ENCODE data around the gene IFNLR1.

IFNLR1 gene

GRCh38 chr1:24206083-24206464 lies 19.0 kb upstream of the IFNLR1 start:
- no peak for DNase-seq (ENCODE audit: low spot score)
- FAIRE-seq, result no peak

- DNase-seq (ENCODE audit: low spot score), result no peak
- no peak for FAIRE-seq
Observed at GRCh38 chr1:24205345-24206082, 18.4 kb upstream of the IFNLR1 start.

GRCh38 chr1:24204116-24204515 lies 17.0 kb upstream of the IFNLR1 start:
- FAIRE-seq (no peak), DNase-seq (ENCODE audit: low spot score) (no peak)

GRCh38 chr1:24203404-24203803 lies 16.3 kb upstream of the IFNLR1 start:
- FAIRE-seq, result no peak
- no peak for DNase-seq (ENCODE audit: low spot score)

GRCh38 chr1:24202987-24203386 lies 15.9 kb upstream of the IFNLR1 start:
- no peak for DNase-seq (ENCODE audit: low spot score)
- FAIRE-seq, result no peak

GRCh38 chr1:24202556-24202955 lies 15.5 kb upstream of the IFNLR1 start:
- DNase-seq (ENCODE audit: low spot score) (no peak), FAIRE-seq (no peak)

GRCh38 chr1:24201941-24202440 lies 14.9 kb upstream of the IFNLR1 start:
- DNase-seq (ENCODE audit: low spot score) (peak; percentile 82), FAIRE-seq (peak; percentile 73)

- peak; percentile 11 for FAIRE-seq
Observed at GRCh38 chr1:24199291-24199900, 12.3 kb upstream of the IFNLR1 start.

GRCh38 chr1:24198766-24199165 lies 11.7 kb upstream of the IFNLR1 start:
- DNase-seq (ENCODE audit: low spot score), result peak; percentile 34
- FAIRE-seq, result no peak

More at GRCh38 chr1:24199291-24199900, 12.3 kb upstream of the IFNLR1 start:
- DNase-seq (ENCODE audit: low spot score), result peak; percentile 56

GRCh38 chr1:24195874-24196273 lies 8.8 kb upstream of the IFNLR1 start:
- DNase-seq (ENCODE audit: low spot score), result no peak
- FAIRE-seq, result no peak

- FAIRE-seq, result no peak
- DNase-seq (ENCODE audit: low spot score), result no peak
Observed at GRCh38 chr1:24195136-24195535, 8.0 kb upstream of the IFNLR1 start.

GRCh38 chr1:24193046-24193445 lies 6.0 kb upstream of the IFNLR1 start:
- no peak for FAIRE-seq
- no peak for DNase-seq (ENCODE audit: low spot score)

GRCh38 chr1:24191860-24192259 lies 4.8 kb upstream of the IFNLR1 start:
- peak; percentile 80 for FAIRE-seq
- peak; percentile 72 for DNase-seq (ENCODE audit: low spot score)

- DNase-seq (ENCODE audit: low spot score) (no peak), FAIRE-seq (no peak)
Observed at GRCh38 chr1:24190983-24191461, 3.9 kb upstream of the IFNLR1 start.

- DNase-seq (ENCODE audit: low spot score), result no peak
- FAIRE-seq, result no peak
Observed at GRCh38 chr1:24189528-24189927, 2.4 kb upstream of the IFNLR1 start.

GRCh38 chr1:24186711-24186992 lies 437 bp downstream of the IFNLR1 start:
- DNase-seq (ENCODE audit: low spot score), result no peak
- no peak for FAIRE-seq

GRCh38 chr1:24186031-24186710 lies 918 bp downstream of the IFNLR1 start:
- no peak for DNase-seq (ENCODE audit: low spot score)
- FAIRE-seq, result no peak

- FAIRE-seq (no peak), DNase-seq (ENCODE audit: low spot score) (no peak)
Observed at GRCh38 chr1:24185076-24185475, 2.0 kb downstream of the IFNLR1 start.

GRCh38 chr1:24182061-24182460 lies 5.0 kb downstream of the IFNLR1 start:
- no peak for DNase-seq (ENCODE audit: low spot score)
- no peak for FAIRE-seq

- FAIRE-seq, result no peak
- no peak for DNase-seq (ENCODE audit: low spot score)
Observed at GRCh38 chr1:24181619-24182018, 5.5 kb downstream of the IFNLR1 start.

GRCh38 chr1:24180676-24181075 lies 6.4 kb downstream of the IFNLR1 start:
- DNase-seq (ENCODE audit: low spot score) (no peak), FAIRE-seq (no peak)

- no peak for DNase-seq (ENCODE audit: low spot score)
Observed at GRCh38 chr1:24179251-24179840, 7.7 kb downstream of the IFNLR1 start.

More at GRCh38 chr1:24179251-24179840, 7.7 kb downstream of the IFNLR1 start:
- no peak for FAIRE-seq

All from RCC 7860 (cell line).